HG03354 (cell line): ENCODE results near the gene RALA.
"Not testable (repeated sequence)": the region's sequence is repeated elsewhere in the genome, so short reads cannot be mapped to it uniquely, and the experiment has no call there.

ENCODE experiments used
- ATAC-seq: cut with Tn5 transposase; IDR thresholded peaks from one replicate; pipeline ENCODE4 v1.9.1; 2021; ENCODE audit warnings: mild to moderate bottlenecking; ENCODE audit not compliant: unreplicated experiment, poor library complexity, severe bottlenecking

RALA gene

GRCh38 chr7:39637963-39638485 lies 14.7 kb downstream of the RALA start:
- ATAC-seq = no peak

GRCh38 chr7:39642896-39643295 lies 19.5 kb downstream of the RALA start:
- ATAC-seq = no peak

- ATAC-seq = no peak
Observed at GRCh38 chr7:39644170-39644569, 20.8 kb downstream of the RALA start.

- ATAC-seq = no peak
Observed at GRCh38 chr7:39645482-39646407, 22.4 kb downstream of the RALA start.

- ATAC-seq = no peak
Observed at GRCh38 chr7:39647816-39648215, 24.4 kb downstream of the RALA start.

GRCh38 chr7:39650676-39651075 lies 27.3 kb downstream of the RALA start:
- ATAC-seq = no peak

GRCh38 chr7:39651265-39651664 lies 27.9 kb downstream of the RALA start:
- ATAC-seq = no peak

- ATAC-seq = peak; percentile 74
Observed at GRCh38 chr7:39656415-39656814, 33.0 kb downstream of the RALA start.

- ATAC-seq = no peak
Observed at GRCh38 chr7:39659356-39660013, 36.1 kb downstream of the RALA start.

- no peak for ATAC-seq
Observed at GRCh38 chr7:39661960-39662359, 38.6 kb downstream of the RALA start.

GRCh38 chr7:39663263-39663662 lies 39.9 kb downstream of the RALA start:
- ATAC-seq = no peak

- ATAC-seq = no peak
Observed at GRCh38 chr7:39664057-39664456, 40.7 kb downstream of the RALA start.

- ATAC-seq = no peak
Observed at GRCh38 chr7:39664585-39664984, 41.2 kb downstream of the RALA start.

- no peak for ATAC-seq
Observed at GRCh38 chr7:39666562-39666961, 43.2 kb downstream of the RALA start.

GRCh38 chr7:39667341-39667923 lies 44.1 kb downstream of the RALA start:
- ATAC-seq = no peak

- ATAC-seq = not testable (repeated sequence)
Observed at GRCh38 chr7:39668280-39668679, 44.9 kb downstream of the RALA start.

- no peak for ATAC-seq
Observed at GRCh38 chr7:39670052-39670451, 46.7 kb downstream of the RALA start.

GRCh38 chr7:39670934-39671333 lies 47.6 kb downstream of the RALA start:
- no peak for ATAC-seq

- no peak for ATAC-seq
Observed at GRCh38 chr7:39672176-39672575, 48.8 kb downstream of the RALA start.

- no peak for ATAC-seq
Observed at GRCh38 chr7:39673868-39674267, 50.5 kb downstream of the RALA start.
